Stimulated activated CD4-positive, alpha-beta T cell treated with anti-CD3 and anti-CD28 coated beads, Interleukin-15, amount 100 ng/mL, for 48 hours (primary cell): ENCODE data around the gene PPP1CA.

Experiments used
- DNase-seq, 2 donors: peaks; one replicate each; pipeline ENCODE4 v3.0.0-alpha.2; 2020; ENCODE audit warnings: low read depth in 2 of 2

Gene PPP1CA

GRCh38 chr11:67352546-67353316 is 48.9 kb downstream of the PPP1CA start:
- no peak for DNase-seq

GRCh38 chr11:67351275-67352005 is 50.2 kb downstream of the PPP1CA start:
- peak in 1 of 2 donors; percentile 48 for DNase-seq

- DNase-seq, result no peak
These were observed 51.7 kb downstream of the PPP1CA start for GRCh38 chr11:67349928-67350465.

GRCh38 chr11:67349457-67349856 is 52.2 kb downstream of the PPP1CA start:
- DNase-seq, result no peak

GRCh38 chr11:67349036-67349435 is 52.6 kb downstream of the PPP1CA start:
- no peak for DNase-seq
